ENCODE data around the gene JAGN1. TPM values are rescaled to one million over a fixed set of nuclear protein-coding genes. Genes with fewer than 3 reads are reported as not detected.
A peak's percentile ranks its signal among the peaks of the same experiment; 100 is the strongest.

Gene JAGN1
- total RNA-seq (2021; fragmentation: NEBNext Ultra II Directional; extraction: Animal tissue kit (Norgen Biotek cat#: 25700)): 26.8 and 26.9 TPM in 2 replicates
- 42.9 and 51.6 TPM in 2 replicates for polyA plus RNA-seq (2011; rRNA removed)
- polyA plus RNA-seq (2011; cell fraction: cytosol; rRNA removed): 31.9 TPM
- polyA plus RNA-seq (2011; cell fraction: nucleus; rRNA removed): 23.5 TPM
- 22.1 to 34.0 TPM (median 32.3 TPM) in 4 replicates for polyA plus RNA-seq (2012, experiment 1 of 2)
- polyA plus RNA-seq (2012, experiment 2 of 2): 36.1 TPM
- 24.1 TPM for polyA plus RNA-seq (2013, experiment 1 of 2)
- 28.1 TPM for polyA plus RNA-seq (2013, experiment 2 of 2)
- 46.3 and 49.0 TPM in 2 replicates for polyA minus RNA-seq (2011; rRNA and poly(A)+ RNA removed)
- polyA minus RNA-seq (2011; cell fraction: cytosol; rRNA and poly(A)+ RNA removed): 18.8 TPM
- polyA minus RNA-seq (2011; cell fraction: nucleus; rRNA and poly(A)+ RNA removed): 17.8 TPM
- long read RNA-seq, experiment 1, transcript JAGN1-201 (2 exons, 1,675 nt): major isoform, 50 of 59 reads
- long read RNA-seq, experiment 1, partial matches to known transcripts: 0 of 59 reads
- long read RNA-seq, experiment 1, other reads (novel, unspliced or antisense): 9 of 59 reads
- long read RNA-seq, experiment 2, transcript JAGN1-201 (2 exons, 1,675 nt): major isoform, 79 of 81 reads
- long read RNA-seq, experiment 2, partial matches to known transcripts: 0 of 81 reads
- long read RNA-seq, experiment 2, other reads (novel, unspliced or antisense): 1 of 81 reads

- Histone ChIP-seq H3K4ac (replicated peaks; ENCODE audit: insufficient read length, low read depth, low read length) (peak within 1 kb of the TSS; percentile 99), H3K4me2 (ENCODE audit: insufficient read depth in 1 of 2, low read depth in 2 of 2, low read length in 2 of 2) (peak within 1 kb of the TSS; percentile 49 to 80), H2BK20ac (ENCODE audit: low read length) (no peak within 1 kb of the TSS), H3K9me3 (ENCODE audit: insufficient read depth in 2 of 2, low read depth in 1 of 2, low read length in 1 of 2) (no peaks in the 10 kb centered on the region), H3K36me3 (ENCODE audit: control insufficient read depth in 2 of 4, insufficient read depth in 4 of 4, low read length in 3 of 4) (peaks cover 8 to 16% (median 13%) of the 10 kb centered on the region in 4 experiments; a peak in 7 of 8 replicates), H3K27ac (ENCODE audit: low read depth, low read length) (peak within 1 kb of the TSS; percentile 89), H2BK12ac (ENCODE audit: low read depth, low read length) (no peak within 1 kb of the TSS), H2BK15ac (ENCODE audit: low read length) (no peak within 1 kb of the TSS), H2BK120ac (replicated peaks; ENCODE audit: low read depth, low read length) (no peak within 1 kb of the TSS), H4K5ac (ENCODE audit: insufficient read length, low read depth, low read length) (peak within 1 kb of the TSS; percentile 98), H2AK5ac (ENCODE audit: low read depth, low read length) (no peak within 1 kb of the TSS), H3K14ac (ENCODE audit: insufficient read length) (peak within 1 kb of the TSS; percentile 68), H2BK5ac (ENCODE audit: low read depth, low read length) (peak within 1 kb of the TSS; percentile 96), H3K18ac (ENCODE audit: extremely low read depth, low read length) (peak within 1 kb of the TSS; percentile 97), H3K23ac (ENCODE audit: insufficient read length) (no peak within 1 kb of the TSS), H2AFZ (ENCODE audit: low read length) (peak within 1 kb of the TSS; percentile 65; the same call in 1 of the 2 replicates), H3K4me3 (ENCODE audit: extremely low read depth in 1 of 4, insufficient read depth in 2 of 4, low read depth in 3 of 4, low read length in 4 of 4) (peak within 1 kb of the TSS; percentile 88 to 98 (median 90)), H3K23me2 (ENCODE audit: low read depth, low read length) (0 out of 2 replicates have a peak, but pooled peaks cover 2% of the 10 kb centered on the region), H4K20me1 (replicated peaks in 1 of 2; ENCODE audit: control insufficient read depth in 1 of 2, insufficient read depth in 2 of 2, low read length in 2 of 2) (peaks cover 1 to 4% of the 10 kb centered on the region in 2 experiments), H3K79me1 (ENCODE audit: low read depth, low read length) (no peaks in the 10 kb centered on the region), H4K8ac (ENCODE audit: extremely low read depth, insufficient read depth, low read length) (peak within 1 kb of the TSS; percentile 99), H3K4me1 (replicated peaks in 1 of 4; ENCODE audit: control insufficient read depth in 3 of 4, insufficient read depth in 4 of 4, low read length in 3 of 4) (peaks cover 0 to 2% (median 0%) of the 10 kb centered on the region in 4 experiments; a peak in 1 of 7 replicates), H3K56ac (replicated peaks; ENCODE audit: insufficient read length, low read depth, low read length) (peak within 1 kb of the TSS; percentile 98), H3K9ac (replicated peaks in 1 of 4; ENCODE audit: extremely low read depth in 1 of 4, low read depth in 3 of 4, low read length in 3 of 4) (peak within 1 kb of the TSS; percentile 92 to 98 (median 94)), H3K79me2 (ENCODE audit: control insufficient read depth in 1 of 2, insufficient read depth in 2 of 2, low read length in 2 of 2) (peaks cover 0 to 19% of the 10 kb centered on the region in 2 experiments; a peak in 2 of 4 replicates), H3K27me3 (replicated peaks in 1 of 4; ENCODE audit: control insufficient read depth in 3 of 4, extremely low read depth in 1 of 4, insufficient read depth in 3 of 4, low read length in 3 of 4) (no peaks in the 10 kb centered on the region), H4K91ac (replicated peaks; ENCODE audit: insufficient read length, low read length) (peak within 1 kb of the TSS; percentile 97)
- POLR2A ChIA-PET (ENCODE audit: partially characterized antibody): interaction anchor here (0.9 to 2.7 kb wide), 13 partner anchors 10 to 74 kb away, joined by 3 to 13 read pairs (median 4); partner anchors contain the start of genes IL17RC, IL17RE and PRRT3
- no peak for FAIRE-seq
- 4% methylated on average over 33 of the region's 62 CpGs; no CpG with 5 or more reads in 1 of the 2 experiments for WGBS, 2 experiments (ENCODE audit: extremely low coverage in 1 of 2, insufficient coverage in 1 of 2, insufficient read length in 1 of 2, insufficient replicate concordance in 2 of 2, low coverage in 1 of 2, low lambda C conversion rate in 2 of 2, missing lambda C conversion rate in 1 of 2)
- DNase-seq (ENCODE audit: low read depth in 1 of 2, low spot score in 2 of 2): peak; percentile 64 to 97
- CTCF ChIA-PET (ENCODE audit: partially characterized antibody): interaction anchor here (0.9 to 3.1 kb wide), 4 partner anchors 10 to 58 kb away, joined by 3 to 9 read pairs (median 4); partner anchors contain the start of genes CIDEC and IL17RE
- TF ChIP-seq TBP (IDR thresholded peaks at IDR 0.05; ENCODE audit: low read depth, low read length): peak; percentile 83
- TF ChIP-seq ATF2 (IDR thresholded peaks at IDR 0.05; ENCODE audit: low read length): no peak
- peak in 1 of 2 experiments; percentile 67; a peak in 2 of 4 replicates for TF ChIP-seq SIN3A (conservative IDR thresholded peaks at IDR 0.05 in 1 of 2, IDR thresholded peaks at IDR 0.05 in 1 of 2; ENCODE audit: low read depth in 1 of 2, low read length in 2 of 2)
- TF ChIP-seq ZNF274 (IDR thresholded peaks at IDR 0.05; ENCODE audit: borderline replicate concordance, extremely low read depth, low read length): no peak
- TF ChIP-seq RBBP5 (IDR thresholded peaks at IDR 0.05; ENCODE audit: borderline replicate concordance, low read depth, low read length): peak; percentile 87; the same call in 1 of the 2 replicates
Measured at GRCh38 chr3:9890249-9891071, at the start of gene JAGN1. JAGN1 (plus strand) TSS chr3:9890610; CDS start chr3:9890723, 113 bp downstream.
